Osteocyte (in vitro differentiated cells): ENCODE measurements around the gene ENG. TPM values are rescaled to one million over a fixed set of nuclear protein-coding genes. Genes with fewer than 3 reads are reported as not detected.
A peak's percentile ranks its signal among the peaks of the same experiment; 100 is the strongest.

Experiments used
- DNase-seq: peaks from one replicate; pipeline ENCODE4 v3.0.0; 2021; ENCODE audit warnings: mixed read lengths; ENCODE audit not compliant: unreplicated experiment; ENCODE audit errors: extremely low spot score
- H3K27ac Mint-ChIP-seq: one replicate; pipeline ENCODE4 v1.8.0; 2021; ENCODE audit warnings: mild to moderate bottlenecking, mixed read lengths; ENCODE audit not compliant: unreplicated experiment
- H3K27me3 Mint-ChIP-seq: one replicate; pipeline ENCODE4 v1.8.0; 2021; ENCODE audit warnings: mixed read lengths; ENCODE audit not compliant: unreplicated experiment
- H3K36me3 Mint-ChIP-seq: one replicate; pipeline ENCODE4 v1.8.0; 2021; ENCODE audit warnings: mixed read lengths; ENCODE audit not compliant: unreplicated experiment
- H3K4me1 Mint-ChIP-seq: one replicate; pipeline ENCODE4 v1.8.0; 2021; ENCODE audit warnings: mixed read lengths; ENCODE audit not compliant: unreplicated experiment
- H3K4me3 Mint-ChIP-seq: one replicate; pipeline ENCODE4 v1.8.0; 2021; ENCODE audit warnings: mild to moderate bottlenecking, moderate library complexity, mixed read lengths; ENCODE audit not compliant: unreplicated experiment
- H3K9me3 Mint-ChIP-seq: one replicate; pipeline ENCODE4 v1.8.0; 2021; ENCODE audit warnings: mixed read lengths; ENCODE audit not compliant: unreplicated experiment
- total RNA-seq: library from RNA; stranded (reverse); gene quantifications from 2 replicates; pipeline ENCODE4 v1.2.1, GENCODE V29; 2021
- TF ChIP-seq, protein P1 (sequence below): fragments of 200-600 bp; sonication (generic); IDR thresholded peaks from 2 replicates; pipeline ENCODE4 v1.5.0; 2021; ENCODE audit warnings: antibody characterized with exemption, mild to moderate bottlenecking, moderate library complexity

Gene ENG
- total RNA-seq, 1 donor from 2014 or later, result 143 TPM

DNA sequence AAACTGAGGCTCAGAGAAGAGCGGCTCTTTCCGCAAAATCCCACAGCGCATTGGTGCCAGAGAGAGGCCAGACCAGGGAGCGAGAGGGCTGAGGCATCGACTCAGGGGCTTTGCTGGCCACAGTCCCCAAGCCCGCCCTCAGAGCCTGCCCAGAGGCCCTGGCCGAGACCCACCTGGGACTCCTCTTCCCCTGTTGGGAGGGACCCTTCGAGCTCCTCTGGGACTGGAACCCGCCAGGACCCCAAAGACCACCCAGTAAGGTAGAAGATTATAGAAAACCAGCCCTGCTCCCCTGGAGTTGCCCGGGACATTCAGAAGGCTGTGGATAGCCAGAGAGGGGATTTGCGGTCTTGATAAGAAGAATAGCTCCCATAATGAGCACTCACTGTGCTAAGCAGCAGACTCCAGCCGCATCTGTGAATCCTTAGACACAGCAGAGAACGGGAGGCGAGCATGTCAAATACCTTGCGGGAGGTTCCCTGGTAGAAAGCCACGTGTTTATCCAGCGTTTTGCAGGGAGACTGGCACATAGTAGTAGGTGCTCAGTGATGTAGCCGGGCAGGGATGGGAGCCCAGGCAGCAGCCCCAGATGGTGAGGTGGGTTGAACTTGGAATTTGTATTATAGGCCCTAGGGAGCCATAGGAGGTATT, 23.7 kb upstream of the ENG start:
- no peaks in the 10 kb centered on the region for H3K27me3 Mint-ChIP-seq
- no peaks in the 10 kb centered on the region for H3K36me3 Mint-ChIP-seq
- H3K4me3 Mint-ChIP-seq, result peak overlapping the region; percentile 59
- no peak overlapping the region for H3K27ac Mint-ChIP-seq
- no peaks in the 10 kb centered on the region for H3K9me3 Mint-ChIP-seq
- DNase-seq, result no peak
- TF ChIP-seq, protein P1, sequence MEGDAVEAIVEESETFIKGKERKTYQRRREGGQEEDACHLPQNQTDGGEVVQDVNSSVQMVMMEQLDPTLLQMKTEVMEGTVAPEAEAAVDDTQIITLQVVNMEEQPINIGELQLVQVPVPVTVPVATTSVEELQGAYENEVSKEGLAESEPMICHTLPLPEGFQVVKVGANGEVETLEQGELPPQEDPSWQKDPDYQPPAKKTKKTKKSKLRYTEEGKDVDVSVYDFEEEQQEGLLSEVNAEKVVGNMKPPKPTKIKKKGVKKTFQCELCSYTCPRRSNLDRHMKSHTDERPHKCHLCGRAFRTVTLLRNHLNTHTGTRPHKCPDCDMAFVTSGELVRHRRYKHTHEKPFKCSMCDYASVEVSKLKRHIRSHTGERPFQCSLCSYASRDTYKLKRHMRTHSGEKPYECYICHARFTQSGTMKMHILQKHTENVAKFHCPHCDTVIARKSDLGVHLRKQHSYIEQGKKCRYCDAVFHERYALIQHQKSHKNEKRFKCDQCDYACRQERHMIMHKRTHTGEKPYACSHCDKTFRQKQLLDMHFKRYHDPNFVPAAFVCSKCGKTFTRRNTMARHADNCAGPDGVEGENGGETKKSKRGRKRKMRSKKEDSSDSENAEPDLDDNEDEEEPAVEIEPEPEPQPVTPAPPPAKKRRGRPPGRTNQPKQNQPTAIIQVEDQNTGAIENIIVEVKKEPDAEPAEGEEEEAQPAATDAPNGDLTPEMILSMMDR, result no peak
- H3K4me1 Mint-ChIP-seq, result peaks cover 38% of the 10 kb centered on the region

DNA sequence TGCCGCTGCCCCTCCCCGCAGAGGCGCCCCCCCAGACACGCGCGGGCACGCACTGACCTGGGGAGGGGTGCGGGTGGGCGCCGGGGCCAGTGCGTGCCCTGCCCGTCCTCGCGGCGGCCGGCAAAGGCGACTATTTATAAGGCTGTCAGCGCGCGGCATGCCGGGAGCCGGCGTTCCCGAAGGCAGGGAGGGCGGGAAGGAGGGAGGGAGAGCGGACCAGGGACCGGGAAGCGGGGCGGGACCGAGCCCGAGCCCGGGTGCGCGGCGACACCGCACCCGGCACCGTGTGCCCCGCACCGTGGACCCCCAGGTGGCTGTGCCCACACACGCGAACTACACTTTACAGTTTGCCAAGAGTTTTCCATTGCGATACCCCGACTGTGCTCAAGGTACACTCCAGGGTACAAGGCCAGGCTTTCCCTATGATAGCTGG, 23.1 kb upstream of the ENG start, which contains the start of gene AK1:
Gene AK1 (minus strand): TSS at position 110 of the 433 bp plus-strand sequence. CDS start 3,058 bp downstream, outside the sequence.
- peak within 1 kb of the TSS; percentile 78 for H3K4me3 Mint-ChIP-seq
- H3K27ac Mint-ChIP-seq, result peak within 1 kb of the TSS; percentile 71
- no peaks in the 10 kb centered on the region for H3K36me3 Mint-ChIP-seq
- no peaks in the 10 kb centered on the region for H3K9me3 Mint-ChIP-seq
- TF ChIP-seq, protein P1, result no peak
- H3K27me3 Mint-ChIP-seq, result no peaks in the 10 kb centered on the region
- DNase-seq, result no peak
- H3K4me1 Mint-ChIP-seq, result peaks cover 33% of the 10 kb centered on the region

DNA sequence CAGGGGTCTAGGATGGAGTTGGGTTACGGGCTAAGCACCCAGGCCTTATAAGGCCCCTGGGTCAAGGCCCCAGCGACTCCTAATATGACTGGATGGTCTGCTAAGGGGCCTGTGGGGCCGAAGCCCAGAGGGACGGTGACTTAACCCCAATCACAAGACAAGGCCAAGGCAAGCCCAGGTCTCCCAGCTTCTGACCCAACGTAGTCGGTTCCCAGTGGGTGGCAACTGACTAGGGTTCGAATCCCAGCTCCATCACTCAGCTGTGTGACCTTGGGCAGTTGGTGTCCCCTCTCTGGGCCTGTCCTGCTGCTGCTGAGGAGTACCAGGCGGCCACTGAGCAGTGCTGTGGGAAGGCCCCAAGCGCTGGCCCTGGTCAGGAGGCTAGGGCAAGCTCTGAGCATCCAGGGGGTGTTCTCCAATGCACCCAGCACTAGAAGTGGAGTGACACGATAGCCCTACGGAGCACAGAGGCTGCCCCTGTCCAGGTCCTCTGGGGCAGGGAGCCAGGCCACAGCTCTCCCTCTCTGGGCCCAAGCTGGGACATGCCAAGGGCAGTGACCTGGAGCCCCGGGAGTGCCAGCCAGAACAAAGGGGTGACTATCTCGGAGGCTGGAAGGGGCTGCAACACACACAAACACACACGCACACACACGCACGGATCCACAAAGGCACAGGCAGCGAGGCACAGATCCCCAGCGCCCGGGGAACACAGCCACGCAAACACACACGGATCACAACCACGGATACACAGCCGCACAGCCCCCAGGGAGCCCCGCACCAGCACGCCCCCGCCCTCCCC, 22.5 kb upstream of the ENG start:
- Mint-ChIP-seq H3K27ac (peak overlapping the region; percentile 71), H3K36me3 (no peaks in the 10 kb centered on the region)

DNA sequence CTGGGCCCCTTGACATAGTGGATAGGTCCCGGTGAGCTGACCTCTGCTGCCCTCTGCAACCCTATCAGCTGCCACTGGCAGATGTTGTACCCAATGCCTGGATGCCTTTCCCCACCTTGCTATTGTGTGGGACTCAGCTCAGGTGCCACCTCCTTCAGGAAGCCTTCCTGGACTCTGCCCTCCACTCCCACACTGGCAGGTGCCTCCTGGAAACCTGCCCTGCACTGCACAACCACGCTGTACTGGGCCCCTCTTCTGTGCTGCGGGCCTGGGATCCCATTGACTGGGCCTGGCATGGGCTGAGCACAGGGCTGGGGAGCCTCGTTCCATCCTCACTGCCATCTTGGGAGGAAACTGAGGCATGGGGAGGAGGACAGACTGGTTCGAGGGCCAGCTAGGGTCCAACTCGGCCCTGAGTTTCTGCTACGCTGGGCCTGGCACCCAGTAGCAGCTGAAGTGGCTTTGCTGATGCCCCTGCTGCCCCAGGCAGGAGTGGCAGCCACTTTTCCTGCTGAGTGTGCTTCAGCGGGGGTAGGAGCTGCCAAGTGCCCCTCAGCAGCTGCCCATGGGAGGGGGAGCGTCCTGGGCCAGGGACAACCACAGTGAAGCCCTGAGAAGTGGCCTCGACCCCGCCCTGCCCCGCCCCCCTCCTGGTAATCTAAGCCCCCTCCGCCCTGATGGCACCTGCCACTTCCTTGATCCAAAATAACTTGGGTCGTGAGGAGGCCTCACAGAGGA, 21.7 kb upstream of the ENG start:
- Mint-ChIP-seq H3K27me3 (no peaks in the 10 kb centered on the region), H3K9me3 (no peaks in the 10 kb centered on the region), H3K4me3 (peak overlapping the region; percentile 78), H3K36me3 (peaks cover 7% of the 10 kb centered on the region), H3K27ac (no peak overlapping the region), H3K4me1 (peaks cover 29% of the 10 kb centered on the region)
- TF ChIP-seq, protein P1, result no peak
- DNase-seq, result no peak

More for the DNA sequence above, 22.5 kb upstream of the ENG start:
- Mint-ChIP-seq H3K4me1 (peaks cover 29% of the 10 kb centered on the region), H3K4me3 (peak overlapping the region; percentile 78), H3K9me3 (no peaks in the 10 kb centered on the region), H3K27me3 (no peaks in the 10 kb centered on the region)
- TF ChIP-seq, protein P1, result no peak
- no peak for DNase-seq
